GM23338 (cell line): Measurements from ENCODE around the gene CFAP100.

Experiments
- CREB1 ChIP-seq: fragments of 250-450 bp; sonication (Bioruptor Pico); IDR thresholded peaks from 2 replicates; pipeline ENCODE4 v1.5.0; 2020; ENCODE audit warnings: low read depth, mild to moderate bottlenecking, moderate library complexity
- CTCF ChIP-seq, 2 experiments: fragments of 200-600 bp in 1 of 2; sonication (generic) in 1 of 2; conservative IDR thresholded peaks; 2 replicates each; pipeline versions ENCODE4 v1.5.1 to v1.6.1; 2016 to 2017; ENCODE audit warnings: antibody characterized with exemption in 2 of 2, low read depth in 2 of 2, mild to moderate bottlenecking in 2 of 2, moderate library complexity in 1 of 2
- ETS1 ChIP-seq: IDR thresholded peaks from 2 replicates; pipeline ENCODE4 v1.6.1; 2016; ENCODE audit warnings: antibody characterized with exemption
- EZH2 ChIP-seq: fragments of 200-600 bp; sonication (generic); IDR thresholded peaks from one replicate; pipeline ENCODE4 v1.8.0; 2017; ENCODE audit warnings: antibody characterized with exemption, mild to moderate bottlenecking, low read depth; ENCODE audit not compliant: unreplicated experiment
- EZH2phosphoT487 ChIP-seq: fragments of 200-600 bp; sonication (generic); IDR thresholded peaks from one replicate; pipeline ENCODE4 v1.8.1; 2018; ENCODE audit warnings: antibody characterized with exemption; ENCODE audit not compliant: unreplicated experiment
- JUNB ChIP-seq: IDR thresholded peaks from one replicate; pipeline ENCODE4 v1.6.1; 2016; ENCODE audit warnings: antibody characterized with exemption; ENCODE audit not compliant: unreplicated experiment
- NANOG ChIP-seq: IDR thresholded peaks from 2 replicates; pipeline ENCODE4 v1.6.1; 2016; ENCODE audit warnings: antibody characterized with exemption, borderline replicate concordance
- POLR2AphosphoS5 ChIP-seq: IDR thresholded peaks from 2 replicates; pipeline ENCODE4 v1.6.1; 2016; ENCODE audit warnings: antibody characterized with exemption, low read depth
- REST ChIP-seq: IDR thresholded peaks from one replicate; pipeline ENCODE4 v1.6.1; 2018; ENCODE audit warnings: antibody characterized with exemption; ENCODE audit not compliant: unreplicated experiment
- ZNF114 ChIP-seq: fragments of 250-450 bp; sonication (Bioruptor Pico); IDR thresholded peaks from 2 replicates; pipeline ENCODE4 v1.5.0; 2020; ENCODE audit warnings: mild to moderate bottlenecking, moderate library complexity

- no peak for TF ChIP-seq CTCF (conservative IDR thresholded peaks at IDR 0.05; ENCODE audit: low read depth in 2 of 2)
- no peak for TF ChIP-seq POLR2AphosphoS5
- TF ChIP-seq ZNF114 (CRISPR knock-in tag), result no peak
- no peak for TF ChIP-seq EZH2
- no peak for TF ChIP-seq CREB1 (CRISPR knock-in tag)
- TF ChIP-seq EZH2phosphoT487, result no peak
- no peak for TF ChIP-seq ETS1
- no peak for TF ChIP-seq JUNB
- no peak for TF ChIP-seq REST
- TF ChIP-seq NANOG, result no peak
These were observed 55.5 kb downstream of the CFAP100 start for GRCh38 chr3:126450219-126450618.
